CD14-positive monocyte (primary cell): ENCODE data around the gene STX2. TPM values are rescaled to one million over a fixed set of nuclear protein-coding genes. Genes with fewer than 3 reads are reported as not detected.

Experiments used
- DNase-seq, 3 donors: peaks; one replicate each; pipeline ENCODE4 v3.0.0-alpha.2; 2011 to 2022
- H2AFZ ChIP-seq: 2 replicates; pipeline ENCODE4 v1.6.0; 2012; ENCODE audit warnings: mild to moderate bottlenecking, low read depth, low read length, inconsistent platforms; ENCODE audit not compliant: insufficient read depth, poor library complexity, severe bottlenecking
- H3K27ac ChIP-seq, 2 donors: 1 replicate in 1 of 2; 2 replicates in 1 of 2; pipeline ENCODE4 v1.5.1; 2012 to 2013; ENCODE audit warnings: low read length in 2 of 2, control low read depth in 1 of 2, inconsistent platforms in 1 of 2, low read depth in 1 of 2, mild to moderate bottlenecking in 1 of 2
- H3K27me3 ChIP-seq, 2 donors: one replicate each; pipeline versions ENCODE4 v1.6.0 to v1.6.1; 2011 to 2013; ENCODE audit warnings: low read length in 2 of 2; ENCODE audit not compliant: control insufficient read depth in 2 of 2, insufficient read depth in 2 of 2
- H3K36me3 ChIP-seq, 2 donors: replicated peaks in 1 of 2; 1 replicate in 1 of 2; 2 replicates in 1 of 2; pipeline versions ENCODE4 v1.5.1 to v1.6.1; 2012 to 2013; ENCODE audit warnings: low read length in 2 of 2, control low read depth in 1 of 2, inconsistent platforms in 1 of 2, mild to moderate bottlenecking in 1 of 2; ENCODE audit not compliant: insufficient read depth in 2 of 2, control insufficient read depth in 1 of 2
- H3K4me1 ChIP-seq, 2 donors: 1 replicate in 1 of 2; 2 replicates in 1 of 2; pipeline versions ENCODE4 v1.5.1 to v1.6.1; 2012 to 2013; ENCODE audit warnings: low read length in 2 of 2, control low read depth in 1 of 2, inconsistent platforms in 1 of 2, mild to moderate bottlenecking in 1 of 2, moderate library complexity in 1 of 2; ENCODE audit not compliant: insufficient read depth in 2 of 2, control insufficient read depth in 1 of 2
- H3K4me2 ChIP-seq: replicated peaks from 2 replicates; pipeline ENCODE3; 2012; ENCODE audit warnings: low read length, moderate library complexity, mild to moderate bottlenecking; ENCODE audit not compliant: poor library complexity, severe bottlenecking; ENCODE audit errors: extremely low read depth
- H3K4me3 ChIP-seq, 3 experiments: fragments of 200-600 bp in 1 of 3; sonication (generic) in 1 of 3; replicated peaks in 1 of 3; 1 replicate in 2 of 3; 2 replicates in 1 of 3; pipeline ENCODE4 v1.5.1; 2011 to 2013; ENCODE audit warnings: low read length in 3 of 3, mild to moderate bottlenecking in 3 of 3, control low read depth in 2 of 3, low read depth in 2 of 3, inconsistent platforms in 1 of 3, moderate library complexity in 1 of 3
- H3K79me2 ChIP-seq: 2 replicates; pipeline ENCODE4 v1.6.0; 2012; ENCODE audit warnings: mild to moderate bottlenecking, control low read depth, inconsistent platforms, low read length, moderate library complexity; ENCODE audit not compliant: insufficient read depth
- H3K9ac ChIP-seq: 2 replicates; pipeline ENCODE4 v1.6.0; 2017; ENCODE audit warnings: low read length, mild to moderate bottlenecking; ENCODE audit not compliant: insufficient read depth, poor library complexity, severe bottlenecking
- H3K9me3 ChIP-seq, 2 donors: replicated peaks in 1 of 2; 1 replicate in 1 of 2; 2 replicates in 1 of 2; pipeline versions ENCODE4 v1.5.1 to v1.6.1; 2012 to 2013; ENCODE audit warnings: low read length in 2 of 2, control low read depth in 1 of 2; ENCODE audit not compliant: control insufficient read depth in 1 of 2, insufficient read depth in 1 of 2
- H4K20me1 ChIP-seq: 2 replicates; pipeline ENCODE4 v1.6.0; 2012; ENCODE audit warnings: mild to moderate bottlenecking, low read length, control low read depth, moderate library complexity; ENCODE audit not compliant: insufficient read depth
- H3K27ac Mint-ChIP-seq, 7 donors: one replicate each; pipeline ENCODE4 v1.8.0; 2020; ENCODE audit warnings: mild to moderate bottlenecking in 7 of 7, mixed read lengths in 7 of 7, moderate library complexity in 6 of 7, inconsistent platforms in 2 of 7
- H3K27me3 Mint-ChIP-seq, 3 donors: one replicate each; pipeline ENCODE4 v1.8.0; 2021 to 2022; ENCODE audit warnings: low read depth in 3 of 3, mild to moderate bottlenecking in 3 of 3, mixed read lengths in 3 of 3, moderate library complexity in 3 of 3, inconsistent platforms in 1 of 3
- H3K36me3 Mint-ChIP-seq, 2 donors: one replicate each; pipeline ENCODE4 v1.8.0; 2020; ENCODE audit warnings: mixed read lengths in 2 of 2, inconsistent platforms in 1 of 2, mild to moderate bottlenecking in 1 of 2
- H3K4me1 Mint-ChIP-seq: one replicate; pipeline ENCODE4 v1.8.0; 2020; ENCODE audit warnings: mild to moderate bottlenecking, mixed read lengths
- H3K4me3 Mint-ChIP-seq, 2 donors: one replicate each; pipeline ENCODE4 v1.8.0; 2020; ENCODE audit warnings: mild to moderate bottlenecking in 2 of 2, mixed read lengths in 2 of 2, moderate library complexity in 1 of 2
- H3K9me3 Mint-ChIP-seq, 7 donors: one replicate each; pipeline ENCODE4 v1.8.0; 2020 to 2022; ENCODE audit warnings: mixed read lengths in 7 of 7, mild to moderate bottlenecking in 6 of 7, moderate library complexity in 6 of 7, inconsistent platforms in 2 of 7
- CTCF ChIP-seq: fragments of 200-600 bp; IDR thresholded peaks from one replicate; pipeline ENCODE4 v1.8.0; 2022; ENCODE audit warnings: antibody characterized with exemption, mild to moderate bottlenecking
- WGBS: methylation state at CpG from one replicate; pipeline ENCODE4 v1.1.5; 2013; ENCODE audit warnings: missing lambda C conversion rate; ENCODE audit not compliant: insufficient coverage; 5-methylcytosine and 5-hydroxymethylcytosine counted together
- intact Hi-C, 2 donors: fragments of 100-400 bp; cut with micrococcal nuclease; formaldehyde crosslinking; loops; one replicate each; pipeline versions ENCODE4 v1.15.0 to v1.15.1; 2023
- polyA plus RNA-seq, 3 donors: library from polyadenylated mRNA; depleted of rRNA in 1 of 3; unstranded in 2 of 3; stranded (reverse) in 1 of 3; fragments of 300-500 nt in 2 of 3; fragments of >200 nt in 1 of 3; fragmentation: Illumina TruSeq in 2 of 3; gene quantifications; 1 replicate in 2 of 3; 2 replicates in 1 of 3; pipeline ENCODE4 v1.2.3, GENCODE V29; 2012 to 2021

STX2 gene
- polyA plus RNA-seq, 3 donors = 4.8 to 32.9 (median 7.6) TPM

DNA sequence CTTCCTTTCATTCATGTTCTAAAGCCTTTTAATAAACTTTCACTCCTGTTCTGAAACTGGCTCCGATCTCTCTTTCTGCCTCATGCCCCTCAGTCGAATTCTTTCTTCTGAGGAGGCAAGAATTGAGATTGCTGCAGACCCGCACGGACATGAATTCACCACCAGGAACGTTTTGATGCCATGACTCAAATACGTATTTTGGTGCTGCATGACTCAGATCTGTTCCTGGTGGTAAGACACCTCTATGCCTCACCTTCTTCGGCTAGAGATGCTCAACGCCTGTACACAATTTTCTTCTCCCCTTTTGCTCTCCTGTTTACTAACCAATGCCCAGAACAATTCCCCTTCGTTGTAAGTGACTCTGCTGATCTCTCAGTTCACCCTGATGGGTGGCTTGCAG is 70.9 kb downstream of the STX2 start:
- no peak for TF ChIP-seq CTCF
- Mint-ChIP-seq H3K27me3 (peaks cover 0 to 8% (median 4%) of the 10 kb centered on the region in 3 donors), H3K27ac (no peak overlapping the region), H3K4me1 (no peaks in the 10 kb centered on the region), H3K9me3 (peaks cover 0 to 2% (median 0%) of the 10 kb centered on the region in 7 donors), H3K4me3 (no peak overlapping the region), H3K36me3 (no peaks in the 10 kb centered on the region)
- no peak overlapping the region for H3K27ac ChIP-seq
- WGBS = 80% methylated on average over 4 of the region's 9 CpGs
- DNase-seq = no peak
- H4K20me1 ChIP-seq = no peaks in the 10 kb centered on the region
- no peak overlapping the region for H3K4me3 ChIP-seq
- no peaks in the 10 kb centered on the region for H3K79me2 ChIP-seq
- peaks cover 13 to 22% of the 10 kb centered on the region in 2 donors for H3K9me3 ChIP-seq
- no peak overlapping the region for H2AFZ ChIP-seq
- H3K4me1 ChIP-seq = no peaks in the 10 kb centered on the region
- H3K36me3 ChIP-seq = no peaks in the 10 kb centered on the region
- no peak overlapping the region for H3K9ac ChIP-seq
- no peak overlapping the region for H3K4me2 ChIP-seq
- H3K27me3 ChIP-seq = no peaks in the 10 kb centered on the region
- intact Hi-C loops = no loop called here

DNA sequence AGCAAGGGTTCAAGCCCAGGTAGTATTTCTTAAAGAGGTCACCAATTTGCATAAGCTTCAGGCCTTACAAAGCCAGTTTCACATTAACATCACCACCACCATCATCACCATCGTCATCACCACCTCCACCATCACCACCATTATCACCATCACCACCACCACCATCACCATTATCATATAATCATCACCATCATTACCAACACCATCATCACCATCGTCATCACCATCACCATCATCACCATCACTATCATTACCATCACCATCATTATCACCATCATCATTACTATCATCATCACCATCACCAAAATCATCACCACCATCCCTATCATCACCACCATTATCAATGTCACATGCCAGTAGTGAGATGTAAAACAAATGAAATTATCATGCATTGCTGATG is 72.6 kb downstream of the STX2 start:
- H3K9ac ChIP-seq = no peak overlapping the region
- no peak for TF ChIP-seq CTCF
- peaks cover 13 to 22% of the 10 kb centered on the region in 2 donors for H3K9me3 ChIP-seq
- H3K4me3 Mint-ChIP-seq = no peak overlapping the region
- H3K27ac Mint-ChIP-seq = no peak overlapping the region
- no peaks in the 10 kb centered on the region for H3K79me2 ChIP-seq
- H3K4me2 ChIP-seq = no peak overlapping the region
- no peaks in the 10 kb centered on the region for H3K36me3 Mint-ChIP-seq
- H4K20me1 ChIP-seq = no peaks in the 10 kb centered on the region
- H3K27me3 ChIP-seq = peaks cover 0 to 12% of the 10 kb centered on the region in 2 donors
- no peaks in the 10 kb centered on the region for H3K4me1 Mint-ChIP-seq
- H3K27me3 Mint-ChIP-seq = peaks cover 9 to 21% (median 11%) of the 10 kb centered on the region in 3 donors
- peaks cover 0 to 2% (median 0%) of the 10 kb centered on the region in 7 donors for H3K9me3 Mint-ChIP-seq
- intact Hi-C loops = no loop called here
- H3K27ac ChIP-seq = no peak overlapping the region
- no peaks in the 10 kb centered on the region for H3K4me1 ChIP-seq
- WGBS = 92% methylated on average over 2 of the region's 2 CpGs
- no peaks in the 10 kb centered on the region for H3K36me3 ChIP-seq
- H2AFZ ChIP-seq = no peak overlapping the region
- no peak overlapping the region for H3K4me3 ChIP-seq
- DNase-seq = no peak
